B cell (primary cell): ENCODE results near the gene PHACTR1. TPM values are rescaled to one million over a fixed set of nuclear protein-coding genes. Genes with fewer than 3 reads are reported as not detected.

Experiments used
- ATAC-seq: fragments of 200-7000 bp; cut with Tn5 transposase; one replicate; pipeline ENCODE4 v1.10.0; 2021; ENCODE audit warnings: low read depth, mild to moderate bottlenecking, moderate number of reproducible peaks, moderate library complexity
- CTCF ChIA-PET: fragments of 350-600 bp; sonication (Branson Sonifier 250); formaldehyde crosslinking; loops from one replicate; lab custom pipeline; 2021; ENCODE audit warnings: antibody characterized with exemption, inconsistent platforms; lab: Charles Lee
- POLR2A ChIA-PET: fragments of 350-600 bp; sonication (Branson Sonifier 250); formaldehyde crosslinking; loops from one replicate; lab custom pipeline; 2021; ENCODE audit warnings: antibody characterized with exemption; lab: Charles Lee
- DNase-seq: peaks from one replicate; pipeline ENCODE4 v3.0.0; 2013
- H2AFZ ChIP-seq: 2 replicates; pipeline ENCODE4 v1.6.1; 2012; ENCODE audit warnings: mild to moderate bottlenecking, low read depth, low read length; ENCODE audit not compliant: insufficient read depth, poor library complexity, severe bottlenecking
- H3K27ac ChIP-seq, 2 donors: 1 replicate in 1 of 2; 2 replicates in 1 of 2; pipeline ENCODE4 v1.5.1; 2012 to 2013; ENCODE audit warnings: low read length in 2 of 2, mild to moderate bottlenecking in 2 of 2, moderate library complexity in 1 of 2
- H3K27me3 ChIP-seq, 4 experiments: fragments of 200-600 bp in 1 of 4; sonication (generic) in 1 of 4; replicated peaks in 1 of 4; 1 replicate in 2 of 4; 2 replicates in 2 of 4; pipeline versions ENCODE4 v1.6.1 to v1.7.0; 2013 to 2016; ENCODE audit warnings: low read length in 3 of 4, mild to moderate bottlenecking in 2 of 4, mixed read lengths in 1 of 4, moderate library complexity in 1 of 4; ENCODE audit not compliant: insufficient read depth in 4 of 4, control insufficient read depth in 3 of 4; ENCODE audit errors: control extremely low read depth in 1 of 4
- H3K36me3 ChIP-seq, 2 experiments: replicated peaks in 1 of 2; 1 replicate in 1 of 2; 2 replicates in 1 of 2; pipeline versions ENCODE4 v1.6.1 to v1.7.1; 2013; ENCODE audit warnings: low read length in 1 of 2; ENCODE audit not compliant: insufficient read depth in 2 of 2, control insufficient read depth in 1 of 2; ENCODE audit errors: control extremely low read depth in 1 of 2, extremely low read depth in 1 of 2
- H3K4me1 ChIP-seq, 2 donors: fragments of 200-600 bp in 1 of 2; sonication (generic) in 1 of 2; 1 replicate in 1 of 2; 2 replicates in 1 of 2; pipeline versions ENCODE4 v1.5.1 to v1.6.1; 2013 to 2017; ENCODE audit warnings: low read length in 2 of 2; ENCODE audit not compliant: control insufficient read depth in 2 of 2, insufficient read depth in 2 of 2
- H3K4me2 ChIP-seq: replicated peaks from 2 replicates; pipeline ENCODE3; 2012; ENCODE audit warnings: mild to moderate bottlenecking, low read depth, low read length; ENCODE audit not compliant: poor library complexity, severe bottlenecking
- H3K4me3 ChIP-seq, 5 experiments: fragments of 200-600 bp in 1 of 5; sonication (generic) in 1 of 5; 1 replicate in 3 of 5; 2 replicates in 2 of 5; pipeline versions ENCODE4 v1.5.1 to v1.7.0; 2011 to 2016; ENCODE audit warnings: low read length in 4 of 5, mild to moderate bottlenecking in 4 of 5, low read depth in 2 of 5, control low read depth in 1 of 5, moderate library complexity in 1 of 5; ENCODE audit not compliant: insufficient read depth in 1 of 5; ENCODE audit errors: control extremely low read depth in 1 of 5, extremely low read depth in 1 of 5
- H3K79me2 ChIP-seq: fragments of 200-600 bp; sonication (generic); one replicate; pipeline ENCODE4 v1.6.0; 2016; ENCODE audit warnings: low read length; ENCODE audit not compliant: control insufficient read depth, insufficient read depth
- H3K9ac ChIP-seq: fragments of 200-600 bp; sonication (generic); 2 replicates; pipeline ENCODE4 v1.6.1; 2017; ENCODE audit warnings: mild to moderate bottlenecking, low read length, moderate library complexity
- H3K9me3 ChIP-seq, 3 donors: one replicate each; pipeline versions ENCODE4 v1.6.1 to v1.7.1; 2013; ENCODE audit warnings: low read length in 2 of 3; ENCODE audit not compliant: control insufficient read depth in 2 of 3, insufficient read depth in 1 of 3; ENCODE audit errors: control extremely low read depth in 1 of 3
- H4K20me1 ChIP-seq: 2 replicates; pipeline ENCODE4 v1.6.0; 2012; ENCODE audit warnings: mild to moderate bottlenecking, low read length; ENCODE audit not compliant: insufficient read depth, control insufficient read depth, poor library complexity, severe bottlenecking
- H3K27ac Mint-ChIP-seq: one replicate; pipeline ENCODE4 v1.8.0; 2021; ENCODE audit warnings: mixed read lengths
- H3K27me3 Mint-ChIP-seq: one replicate; pipeline ENCODE4 v1.8.0; 2021; ENCODE audit warnings: mixed read lengths
- H3K4me1 Mint-ChIP-seq: one replicate; pipeline ENCODE4 v1.8.0; 2021; ENCODE audit warnings: mixed read lengths
- H3K4me3 Mint-ChIP-seq: one replicate; pipeline ENCODE4 v1.8.0; 2021; ENCODE audit warnings: mixed read lengths
- H3K9me3 Mint-ChIP-seq: one replicate; pipeline ENCODE4 v1.8.0; 2022; ENCODE audit warnings: mixed read lengths; ENCODE audit not compliant: insufficient read depth
- CTCF ChIP-seq: fragments of 200-600 bp; IDR thresholded peaks from one replicate; pipeline ENCODE4 v1.8.0; 2022; ENCODE audit warnings: antibody characterized with exemption, mild to moderate bottlenecking
- EZH2 ChIP-seq: IDR thresholded peaks from 2 replicates; pipeline ENCODE4 v1.6.1; 2012; ENCODE audit warnings: borderline replicate concordance, low read depth, mild to moderate bottlenecking, moderate library complexity, low read length; ENCODE audit not compliant: insufficient read depth, poor library complexity, severe bottlenecking
- WGBS: methylation state at CpG from one replicate; pipeline ENCODE4 v1.1.5; 2013; ENCODE audit warnings: missing lambda C conversion rate; ENCODE audit not compliant: insufficient coverage; 5-methylcytosine and 5-hydroxymethylcytosine counted together
- intact Hi-C: fragments of 100-400 bp; cut with micrococcal nuclease; formaldehyde crosslinking; loops from one replicate; pipeline ENCODE4 v1.10.0; 2022
- polyA plus RNA-seq: library from polyadenylated mRNA; depleted of rRNA; stranded (reverse); fragments of >200 nt; gene quantifications from 2 replicates; pipeline ENCODE4 v1.2.3, GENCODE V29; 2012
- total RNA-seq, 2 donors: library from RNA; stranded (reverse); fragments of 120-200 nt in 1 of 2; gene quantifications; 1 replicate in 1 of 2; 2 replicates in 1 of 2; pipeline versions ENCODE4 v1.2.3 to v1.2.4, GENCODE V29; 2013 to 2022

The PHACTR1 gene
- total and polyA plus RNA-seq, 2 donors (not counting 1 experiment from before 2014, with no cell fraction given) = 30.2 to 129 TPM

- peaks cover 28% of the 10 kb centered on the region for H3K27me3 Mint-ChIP-seq
- H2AFZ ChIP-seq = no peak overlapping the region
- intact Hi-C loops = no loop called here
- ATAC-seq (no peak), DNase-seq (no peak)
- peaks cover 0 to 5% (median 2%) of the 10 kb centered on the region in 4 experiments for H3K27me3 ChIP-seq
- 90% methylated on average over 3 of the region's 5 CpGs for WGBS
- no peak overlapping the region for H3K4me3 ChIP-seq
- H3K27ac ChIP-seq = no peak overlapping the region
- H3K9ac ChIP-seq = no peak overlapping the region
- H3K4me3 Mint-ChIP-seq = no peak overlapping the region
- no peaks in the 10 kb centered on the region for H4K20me1 ChIP-seq
- peaks cover 0 to 2% (median 0%) of the 10 kb centered on the region in 3 donors for H3K9me3 ChIP-seq
- no peaks in the 10 kb centered on the region for H3K4me1 Mint-ChIP-seq
- H3K9me3 Mint-ChIP-seq = no peaks in the 10 kb centered on the region
- TF ChIP-seq EZH2 (no peak), CTCF (no peak)
- no peak overlapping the region for H3K27ac Mint-ChIP-seq
- H3K4me2 ChIP-seq = no peak overlapping the region
- H3K4me1 ChIP-seq = no peaks in the 10 kb centered on the region
- ChIA-PET CTCF (no interaction called here), POLR2A (no interaction called here)
- H3K79me2 ChIP-seq = no peaks in the 10 kb centered on the region
- no peaks in the 10 kb centered on the region for H3K36me3 ChIP-seq
These were observed 276.8 kb downstream of the PHACTR1 start for GRCh38 chr6:12993283-12993898.

DNA sequence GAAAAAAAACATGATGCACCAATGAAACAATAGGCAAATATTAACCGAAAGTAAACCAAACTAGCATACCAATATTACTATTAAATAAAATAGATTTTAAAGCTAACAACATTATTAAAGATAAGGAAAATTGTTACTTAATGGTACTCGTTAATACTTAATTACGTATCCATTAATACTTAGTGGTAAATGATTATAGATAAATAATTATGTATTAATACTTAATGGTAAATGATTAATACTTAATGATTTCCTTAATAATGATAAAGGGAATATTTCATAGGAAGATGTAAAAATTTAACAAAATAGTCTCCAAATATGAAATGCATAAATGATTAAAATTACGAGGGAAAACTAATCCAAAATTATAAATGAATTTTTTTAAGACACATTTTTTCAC is 278.9 kb downstream of the PHACTR1 start:
- POLR2A ChIA-PET = no interaction called here
- Mint-ChIP-seq H3K4me3 (no peak overlapping the region), H3K4me1 (no peaks in the 10 kb centered on the region), H3K9me3 (no peaks in the 10 kb centered on the region), H3K27ac (no peak overlapping the region), H3K27me3 (peaks cover 20% of the 10 kb centered on the region)
- H3K79me2 ChIP-seq = no peaks in the 10 kb centered on the region
- H3K4me1 ChIP-seq = no peaks in the 10 kb centered on the region
- no peaks in the 10 kb centered on the region for H3K36me3 ChIP-seq
- no peak overlapping the region for H3K9ac ChIP-seq
- no peaks in the 10 kb centered on the region for H4K20me1 ChIP-seq
- H3K27me3 ChIP-seq = peaks cover 0 to 5% (median 2%) of the 10 kb centered on the region in 4 experiments
- ATAC-seq (no peak), DNase-seq (no peak)
- intact Hi-C loops = no loop called here
- CTCF ChIA-PET = no interaction called here
- no peak overlapping the region for H3K4me3 ChIP-seq
- TF ChIP-seq CTCF (no peak), EZH2 (no peak)
- no peak overlapping the region for H3K4me2 ChIP-seq
- H3K9me3 ChIP-seq = peaks cover 0 to 2% (median 0%) of the 10 kb centered on the region in 3 donors
- WGBS = no CpG with 5 or more reads among the region's 4 CpGs
- H2AFZ ChIP-seq = no peak overlapping the region
- no peak overlapping the region for H3K27ac ChIP-seq
